Mononuclear cell (primary cell): ENCODE data around the gene ABCC10. TPM values are rescaled to one million over a fixed set of nuclear protein-coding genes. Genes with fewer than 3 reads are reported as not detected.
"Not testable (repeated sequence)": the region's sequence is repeated elsewhere in the genome, so short reads cannot be mapped to it uniquely, and the experiment has no call there.

Source experiments
- H3K27me3 ChIP-seq: 2 replicates; pipeline ENCODE4 v1.6.0; 2011; ENCODE audit warnings: low read length, control low read depth; ENCODE audit not compliant: insufficient read depth
- H3K4me1 ChIP-seq: 2 replicates; pipeline ENCODE4 v1.5.1; 2011; ENCODE audit warnings: mild to moderate bottlenecking, low read length, control low read depth; ENCODE audit not compliant: insufficient read depth
- H3K4me3 ChIP-seq: 2 replicates; pipeline ENCODE4 v1.5.1; 2011; ENCODE audit warnings: mild to moderate bottlenecking, low read length, moderate library complexity
- H3K9me3 ChIP-seq: 2 replicates; pipeline ENCODE4 v1.5.1; 2011; ENCODE audit warnings: low read depth, mild to moderate bottlenecking, control low read depth, low read length
- total RNA-seq: library from RNA; depleted of rRNA; stranded (reverse); fragments of >200 nt; gene quantifications from one replicate; pipeline ENCODE4 v1.2.3, GENCODE V29; 2012

ABCC10 gene
- total RNA-seq, 1 donor, result 12.3 TPM

DNA sequence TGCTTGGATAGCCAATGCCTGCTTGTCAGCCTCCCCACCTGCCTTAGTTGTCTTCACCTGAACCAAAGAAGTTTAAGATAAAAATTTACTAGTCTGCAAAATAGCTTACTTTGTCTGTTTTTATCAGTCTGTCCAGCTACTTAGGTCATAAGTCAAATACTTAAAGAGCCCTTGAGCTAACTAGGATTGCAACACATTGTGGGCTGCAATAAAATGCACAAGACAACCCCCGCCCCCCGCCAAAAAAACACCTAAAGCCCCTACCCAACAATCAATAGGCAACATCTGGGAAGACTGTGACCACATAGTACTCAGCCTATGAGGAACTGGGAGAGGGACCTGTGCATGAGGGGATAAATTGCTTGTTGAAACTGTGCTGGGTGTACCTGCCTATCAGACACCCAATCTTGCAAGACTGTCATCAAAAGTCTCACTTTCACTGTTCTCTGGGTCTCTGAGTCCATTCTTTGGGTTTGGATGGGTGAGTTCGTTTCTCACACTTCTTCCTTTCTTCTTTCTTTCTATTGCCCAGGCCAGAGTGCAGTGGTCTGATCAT is 27.3 kb upstream of the ABCC10 start:
- Histone ChIP-seq H3K9me3 (no peaks in the 10 kb centered on the region), H3K4me3 (no peak overlapping the region), H3K27me3 (peaks cover 14% of the 10 kb centered on the region), H3K4me1 (no peaks in the 10 kb centered on the region)

DNA sequence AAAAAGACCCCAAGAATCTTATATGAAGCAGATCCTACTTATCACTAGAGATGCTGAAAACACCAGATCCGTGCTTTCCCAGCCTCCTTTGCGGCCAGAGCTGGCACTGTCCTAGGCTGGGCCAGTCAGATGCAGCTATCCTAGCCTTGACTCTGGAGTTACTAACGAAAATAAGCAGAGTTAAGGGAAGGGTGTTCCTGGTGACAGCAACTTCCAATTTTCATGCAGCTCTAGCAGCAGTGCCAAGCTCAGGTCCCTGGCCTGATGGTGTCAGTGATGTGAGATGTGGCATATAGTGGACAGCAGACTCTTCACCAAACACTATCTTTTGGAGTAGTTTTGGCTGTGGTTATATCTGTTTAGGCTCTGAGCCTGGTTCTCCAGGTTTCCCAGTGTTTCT is 25.6 kb upstream of the ABCC10 start:
- peaks cover 16% of the 10 kb centered on the region for H3K27me3 ChIP-seq
- H3K4me1 ChIP-seq, result no peaks in the 10 kb centered on the region
- H3K9me3 ChIP-seq, result no peaks in the 10 kb centered on the region

GRCh38 chr6:43402820-43403219 is 24.5 kb upstream of the ABCC10 start:
- Histone ChIP-seq H3K27me3 (peaks cover 16% of the 10 kb centered on the region), H3K9me3 (no peaks in the 10 kb centered on the region), H3K4me3 (no peak overlapping the region), H3K4me1 (no peaks in the 10 kb centered on the region)

More for the DNA sequence above, 25.6 kb upstream of the ABCC10 start:
- H3K4me3 ChIP-seq, result no peak overlapping the region

DNA sequence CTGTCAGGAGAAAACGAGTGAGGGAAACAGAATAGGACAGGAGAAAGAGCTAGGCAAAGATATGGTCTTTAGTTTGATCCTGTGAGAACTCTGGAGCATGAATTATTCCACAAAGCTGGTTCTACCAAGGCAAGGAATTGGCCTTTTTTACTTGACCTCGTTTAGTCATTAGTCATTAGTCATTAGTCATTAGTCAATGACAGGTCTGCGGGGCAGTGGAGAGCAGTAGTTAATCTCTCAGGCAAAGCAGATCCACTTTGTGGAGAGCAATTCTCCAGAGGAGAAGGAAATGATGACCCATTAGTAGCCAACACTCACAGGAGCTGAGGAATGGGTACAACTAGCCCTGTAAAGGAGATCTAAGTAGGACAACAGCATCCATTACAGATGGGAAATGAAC is 22.0 kb upstream of the ABCC10 start:
- Histone ChIP-seq H3K4me1 (no peaks in the 10 kb centered on the region), H3K4me3 (no peak overlapping the region), H3K27me3 (peaks cover 18% of the 10 kb centered on the region), H3K9me3 (no peaks in the 10 kb centered on the region)

DNA sequence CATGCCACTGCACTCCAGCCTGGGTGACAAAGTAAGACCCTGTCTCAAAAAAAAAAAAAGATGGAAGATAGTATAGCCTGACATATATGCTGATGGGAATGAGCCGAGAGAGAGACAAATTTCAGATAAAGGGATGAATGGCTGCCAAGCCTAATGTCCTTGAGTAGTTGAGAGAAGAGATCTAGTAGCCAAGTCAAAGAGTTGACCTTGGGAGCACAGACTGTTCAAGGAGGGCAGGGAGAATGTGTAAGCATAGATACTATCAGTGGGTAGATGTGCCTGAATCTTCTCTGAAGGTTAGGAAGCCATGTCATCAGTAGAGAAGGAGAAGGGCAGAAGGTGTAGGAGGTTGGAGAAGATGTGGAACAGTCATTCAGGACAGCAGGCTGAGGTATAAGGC is 20.0 kb upstream of the ABCC10 start:
- no peak overlapping the region for H3K4me3 ChIP-seq
- H3K9me3 ChIP-seq, result no peaks in the 10 kb centered on the region
- H3K4me1 ChIP-seq, result no peaks in the 10 kb centered on the region
- H3K27me3 ChIP-seq, result peaks cover 18% of the 10 kb centered on the region

GRCh38 chr6:43408259-43408658 is 19.1 kb upstream of the ABCC10 start:
- Histone ChIP-seq H3K9me3 (no peaks in the 10 kb centered on the region), H3K4me3 (no peak overlapping the region), H3K4me1 (no peaks in the 10 kb centered on the region), H3K27me3 (peaks cover 17% of the 10 kb centered on the region)

- H3K4me3 ChIP-seq, H3K27me3 ChIP-seq, H3K9me3 ChIP-seq, H3K4me1 ChIP-seq: not testable (repeated sequence)
These were observed 16.6 kb upstream of the ABCC10 start for GRCh38 chr6:43410776-43411175.

DNA sequence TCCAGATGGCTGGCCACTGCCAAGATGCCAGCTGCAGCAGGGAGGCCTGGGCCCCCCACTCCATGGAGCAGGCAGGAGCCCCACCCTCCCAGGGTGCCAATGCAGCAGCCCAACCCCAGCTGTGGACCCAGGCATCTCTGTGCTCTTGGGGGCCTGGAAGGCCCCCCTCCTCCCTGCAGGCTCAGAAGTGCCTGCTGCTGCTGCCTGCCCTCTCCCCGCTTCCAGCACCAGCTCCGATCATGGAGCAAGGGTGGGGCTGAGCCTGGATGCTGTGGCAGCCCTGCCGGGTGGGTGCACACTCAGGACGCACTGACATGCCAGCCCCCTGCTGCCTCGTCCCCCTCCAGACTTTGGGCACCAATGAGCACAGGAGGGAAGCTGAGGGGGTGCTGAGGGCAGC is 14.8 kb upstream of the ABCC10 start:
- H3K4me1 ChIP-seq, result no peaks in the 10 kb centered on the region
- no peak overlapping the region for H3K4me3 ChIP-seq

GRCh38 chr6:43413002-43413401 is 14.3 kb upstream of the ABCC10 start:
- no peaks in the 10 kb centered on the region for H3K4me1 ChIP-seq
- H3K27me3 ChIP-seq, result peaks cover 2% of the 10 kb centered on the region
- H3K4me3 ChIP-seq, result no peak overlapping the region
- no peaks in the 10 kb centered on the region for H3K9me3 ChIP-seq

More for the DNA sequence above, 14.8 kb upstream of the ABCC10 start:
- Histone ChIP-seq H3K27me3 (peaks cover 2% of the 10 kb centered on the region), H3K9me3 (no peaks in the 10 kb centered on the region)

DNA sequence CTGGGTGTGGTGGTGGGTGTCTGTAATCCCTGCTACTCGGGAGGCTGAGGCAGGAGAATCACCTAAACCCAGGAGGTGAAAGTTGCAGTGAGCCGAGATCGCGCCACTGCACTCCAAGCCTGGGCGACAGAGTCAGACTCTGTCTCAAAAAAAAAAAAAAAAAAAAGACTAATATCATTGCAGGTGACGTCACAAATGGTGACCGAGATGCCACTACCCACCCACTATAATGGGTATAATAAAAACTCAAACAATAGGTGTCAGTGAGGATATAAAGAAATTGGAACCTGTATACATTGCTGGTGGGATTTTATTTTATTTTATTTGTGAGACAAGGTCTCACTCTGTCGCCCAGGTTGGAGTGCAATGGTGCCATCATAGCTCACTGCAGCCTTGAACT is 12.1 kb upstream of the ABCC10 start:
- not testable (repeated sequence) for H3K4me1 ChIP-seq, H3K27me3 ChIP-seq, H3K9me3 ChIP-seq, H3K4me3 ChIP-seq

GRCh38 chr6:43416935-43417334 is 10.4 kb upstream of the ABCC10 start:
- no peak overlapping the region for H3K4me3 ChIP-seq
- H3K27me3 ChIP-seq, result no peaks in the 10 kb centered on the region
- no peaks in the 10 kb centered on the region for H3K9me3 ChIP-seq
- no peaks in the 10 kb centered on the region for H3K4me1 ChIP-seq

- no peaks in the 10 kb centered on the region for H3K9me3 ChIP-seq
- no peaks in the 10 kb centered on the region for H3K27me3 ChIP-seq
- H3K4me3 ChIP-seq, result no peak overlapping the region
- no peaks in the 10 kb centered on the region for H3K4me1 ChIP-seq
These were observed 7.2 kb upstream of the ABCC10 start for GRCh38 chr6:43420012-43420709.

DNA sequence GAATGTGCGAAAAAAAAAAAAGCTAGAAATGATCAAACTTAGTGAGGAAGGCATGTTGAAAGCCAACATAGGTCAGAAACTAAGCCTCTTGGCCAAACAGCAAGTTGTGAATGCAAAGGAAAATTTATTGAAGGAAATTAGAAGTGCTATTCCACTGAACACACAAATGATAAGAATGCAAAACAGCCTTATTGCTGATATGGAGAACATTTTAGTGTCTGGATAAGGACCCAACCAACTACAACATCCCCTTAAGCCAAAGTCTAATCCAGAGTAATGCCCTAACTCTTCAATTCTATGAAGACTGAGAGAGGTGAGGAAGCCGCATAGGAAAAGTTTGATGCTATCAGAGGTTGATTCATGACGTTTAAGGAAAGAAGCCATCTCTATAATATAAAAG is 5.5 kb upstream of the ABCC10 start:
- Histone ChIP-seq H3K4me1 (peaks cover 1% of the 10 kb centered on the region), H3K9me3 (no peaks in the 10 kb centered on the region), H3K4me3 (no peak overlapping the region), H3K27me3 (no peaks in the 10 kb centered on the region)

DNA sequence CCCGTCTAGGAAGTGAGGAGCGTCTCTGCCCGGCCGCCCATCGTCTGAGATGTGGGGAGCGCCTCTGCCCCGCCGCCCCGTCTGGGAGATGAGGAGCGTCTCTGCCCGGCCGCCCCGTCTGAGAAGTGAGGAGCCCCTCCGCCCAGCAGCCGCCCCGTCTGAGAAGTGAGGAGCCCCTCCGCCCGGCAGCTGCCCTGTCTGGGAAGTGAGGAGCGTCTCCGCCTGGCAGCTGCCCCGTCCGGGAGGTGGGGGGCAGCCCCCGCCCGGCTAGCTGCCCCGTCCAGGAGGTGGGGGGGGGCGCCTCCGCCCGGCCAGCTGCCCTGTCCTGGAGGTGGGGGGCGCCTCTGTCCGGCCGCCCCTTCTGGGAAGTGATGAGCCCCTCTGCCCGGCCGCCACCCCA is 2.3 kb upstream of the ABCC10 start:
- not testable (repeated sequence) for H3K4me3 ChIP-seq, H3K27me3 ChIP-seq, H3K9me3 ChIP-seq
- peaks cover 25% of the 10 kb centered on the region for H3K4me1 ChIP-seq

- Histone ChIP-seq H3K27me3 (no peaks in the 10 kb centered on the region), H3K4me1 (peaks cover 25% of the 10 kb centered on the region), H3K9me3 (no peaks in the 10 kb centered on the region), H3K4me3 (peak overlapping the region; percentile 67)
These were observed 374 bp upstream of the ABCC10 start for GRCh38 chr6:43426928-43427405.

DNA sequence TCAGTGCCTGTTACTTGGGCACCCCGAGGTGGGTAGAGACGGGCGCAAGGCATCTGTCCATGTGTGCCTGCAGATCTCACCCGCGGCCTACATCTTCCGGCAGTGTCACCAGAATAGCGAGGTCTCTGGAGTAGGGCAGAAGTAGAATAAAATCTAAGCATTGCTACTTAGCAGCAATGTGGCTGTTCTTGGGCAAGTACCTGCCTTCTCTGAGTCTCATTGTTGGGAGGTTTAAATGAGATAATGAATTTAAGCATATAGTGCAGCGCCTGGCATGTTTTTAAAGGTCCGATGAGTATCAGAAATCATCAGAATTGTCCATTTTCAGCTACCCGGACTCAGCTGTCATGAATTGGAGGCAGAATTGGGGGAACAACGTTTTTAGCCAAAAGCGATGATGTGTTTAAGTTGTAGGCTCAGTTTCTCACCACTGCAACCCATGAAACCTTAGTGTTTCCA is 800 bp downstream of the ABCC10 start:
- Histone ChIP-seq H3K4me1 (peaks cover 25% of the 10 kb centered on the region), H3K9me3 (no peaks in the 10 kb centered on the region), H3K4me3 (peak overlapping the region; percentile 67), H3K27me3 (no peaks in the 10 kb centered on the region)
